ENCODE results near the gene USP12.

Gene USP12

DNA sequence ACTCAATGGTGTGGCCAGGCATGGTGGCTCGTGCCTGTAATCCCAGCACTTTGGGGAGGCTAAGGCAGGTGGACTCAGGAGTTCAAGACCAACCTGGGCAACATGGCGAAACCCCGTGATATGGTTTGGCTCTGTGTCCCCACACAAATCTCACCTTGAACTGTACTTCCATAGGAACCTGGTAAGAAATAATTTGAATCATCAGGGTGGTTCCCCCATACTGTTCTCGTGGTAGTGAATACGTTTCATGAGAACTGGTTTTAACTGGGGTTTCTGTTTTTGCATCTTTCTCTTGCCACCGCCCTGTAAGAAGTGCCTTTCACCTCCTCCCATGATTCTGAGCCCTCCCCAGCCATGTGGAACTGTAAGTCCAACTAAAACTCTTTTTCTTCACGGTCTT lies 49.6 kb downstream of the USP12 start:
- no peaks in the 10 kb centered on the region for H4K20me1 ChIP-seq (ENCODE audit: insufficient read depth, low read length)
- H3K27me3 ChIP-seq (ENCODE audit: insufficient read depth, low read length): no peaks in the 10 kb centered on the region; the same call in 1 of the 2 replicates
- no peaks in the 10 kb centered on the region; the same call in 1 of the 2 replicates for H3K36me3 ChIP-seq (ENCODE audit: insufficient read depth, low read length)
- H3K27ac ChIP-seq (ENCODE audit: low read depth, low read length, poor library complexity, severe bottlenecking): no peak overlapping the region
- H3K4me1 ChIP-seq (ENCODE audit: insufficient read depth, low read length, severe bottlenecking): no peaks in the 10 kb centered on the region
- TF ChIP-seq, protein P1, sequence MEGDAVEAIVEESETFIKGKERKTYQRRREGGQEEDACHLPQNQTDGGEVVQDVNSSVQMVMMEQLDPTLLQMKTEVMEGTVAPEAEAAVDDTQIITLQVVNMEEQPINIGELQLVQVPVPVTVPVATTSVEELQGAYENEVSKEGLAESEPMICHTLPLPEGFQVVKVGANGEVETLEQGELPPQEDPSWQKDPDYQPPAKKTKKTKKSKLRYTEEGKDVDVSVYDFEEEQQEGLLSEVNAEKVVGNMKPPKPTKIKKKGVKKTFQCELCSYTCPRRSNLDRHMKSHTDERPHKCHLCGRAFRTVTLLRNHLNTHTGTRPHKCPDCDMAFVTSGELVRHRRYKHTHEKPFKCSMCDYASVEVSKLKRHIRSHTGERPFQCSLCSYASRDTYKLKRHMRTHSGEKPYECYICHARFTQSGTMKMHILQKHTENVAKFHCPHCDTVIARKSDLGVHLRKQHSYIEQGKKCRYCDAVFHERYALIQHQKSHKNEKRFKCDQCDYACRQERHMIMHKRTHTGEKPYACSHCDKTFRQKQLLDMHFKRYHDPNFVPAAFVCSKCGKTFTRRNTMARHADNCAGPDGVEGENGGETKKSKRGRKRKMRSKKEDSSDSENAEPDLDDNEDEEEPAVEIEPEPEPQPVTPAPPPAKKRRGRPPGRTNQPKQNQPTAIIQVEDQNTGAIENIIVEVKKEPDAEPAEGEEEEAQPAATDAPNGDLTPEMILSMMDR (IDR thresholded peaks at IDR 0.05; ENCODE audit: low read length): no peak
- TF ChIP-seq EZH2 (IDR thresholded peaks at IDR 0.05; ENCODE audit: borderline replicate concordance, low read length): no peak
- no peak overlapping the region for H2AFZ ChIP-seq (ENCODE audit: low read length)
- no peaks in the 10 kb centered on the region for H3F3A ChIP-seq (ENCODE audit: insufficient read depth, low read length)
- no peak overlapping the region for H3K9ac ChIP-seq (ENCODE audit: low read length)
- no peak overlapping the region for H3K4me2 ChIP-seq (ENCODE audit: low read length)
- H3K9me3 ChIP-seq (ENCODE audit: low read length): peaks cover 3% of the 10 kb centered on the region; the same call in 1 of the 2 replicates
- H3K9me2 ChIP-seq (ENCODE audit: low read depth, low read length): no peaks in the 10 kb centered on the region
- no peaks in the 10 kb centered on the region for H3K79me2 ChIP-seq (ENCODE audit: insufficient read depth, low read length)
- H3K4me3 ChIP-seq (ENCODE audit: low read depth, low read length, poor library complexity, severe bottlenecking): no peak overlapping the region

DNA sequence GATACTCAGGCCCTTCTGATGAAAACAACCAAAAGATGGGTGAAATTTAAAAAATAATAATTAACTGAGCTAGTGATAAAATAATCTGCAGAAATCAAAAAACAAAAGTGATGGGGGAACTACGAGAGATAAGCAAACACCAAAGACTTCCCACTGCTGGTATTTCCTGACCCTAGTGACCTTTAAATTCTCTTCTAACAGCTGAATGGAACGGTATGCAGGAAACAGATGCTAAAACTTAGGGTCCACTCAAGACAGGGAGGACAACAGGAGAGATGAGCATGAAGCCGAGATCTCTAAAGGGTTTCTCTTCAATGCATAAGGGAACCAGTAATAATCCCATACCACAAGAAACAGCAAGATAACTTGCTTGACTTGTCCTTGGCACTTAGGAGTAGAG lies 50.8 kb downstream of the USP12 start:
- Histone ChIP-seq H2AFZ (ENCODE audit: low read length) (no peak overlapping the region), H3F3A (ENCODE audit: insufficient read depth, low read length) (no peaks in the 10 kb centered on the region), H3K79me2 (ENCODE audit: insufficient read depth, low read length) (no peaks in the 10 kb centered on the region), H3K4me2 (ENCODE audit: low read length) (no peak overlapping the region), H3K36me3 (ENCODE audit: insufficient read depth, low read length) (no peaks in the 10 kb centered on the region; the same call in 1 of the 2 replicates), H3K9me3 (ENCODE audit: low read length) (peaks cover 3% of the 10 kb centered on the region; the same call in 1 of the 2 replicates), H3K9ac (ENCODE audit: low read length) (no peak overlapping the region), H3K27me3 (ENCODE audit: insufficient read depth, low read length) (no peaks in the 10 kb centered on the region; the same call in 1 of the 2 replicates), H3K4me3 (ENCODE audit: low read depth, low read length, poor library complexity, severe bottlenecking) (no peak overlapping the region), H4K20me1 (ENCODE audit: insufficient read depth, low read length) (no peaks in the 10 kb centered on the region), H3K9me2 (ENCODE audit: low read depth, low read length) (no peaks in the 10 kb centered on the region), H3K4me1 (ENCODE audit: insufficient read depth, low read length, severe bottlenecking) (no peaks in the 10 kb centered on the region), H3K27ac (ENCODE audit: low read depth, low read length, poor library complexity, severe bottlenecking) (no peak overlapping the region)
- TF ChIP-seq EZH2 (IDR thresholded peaks at IDR 0.05; ENCODE audit: borderline replicate concordance, low read length): no peak
- TF ChIP-seq, protein P1 (IDR thresholded peaks at IDR 0.05; ENCODE audit: low read length): no peak

DNA sequence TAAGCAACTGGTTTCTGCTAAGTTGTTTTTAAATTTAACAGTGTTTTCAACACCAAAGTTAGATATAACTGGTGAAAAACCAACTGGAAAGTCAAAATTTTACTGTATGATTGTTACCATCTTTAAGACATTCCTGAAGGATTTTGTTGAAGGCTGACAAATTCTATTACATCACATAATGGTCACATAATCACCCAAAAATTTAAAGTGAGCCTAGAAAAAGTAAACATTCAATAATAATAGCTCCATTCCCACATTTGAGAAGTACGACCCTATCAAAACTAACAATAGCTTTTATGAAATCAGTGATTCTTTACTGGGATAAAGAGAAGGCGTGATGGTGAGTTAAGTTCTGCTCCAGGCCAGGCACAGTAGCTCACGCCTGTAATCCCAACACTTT lies 51.6 kb downstream of the USP12 start:
- Histone ChIP-seq H3K79me2 (ENCODE audit: insufficient read depth, low read length) (no peaks in the 10 kb centered on the region), H3K9me3 (ENCODE audit: low read length) (peaks cover 3% of the 10 kb centered on the region; the same call in 1 of the 2 replicates), H3K9ac (ENCODE audit: low read length) (no peak overlapping the region), H3K27me3 (ENCODE audit: insufficient read depth, low read length) (no peaks in the 10 kb centered on the region; the same call in 1 of the 2 replicates), H3K4me3 (ENCODE audit: low read depth, low read length, poor library complexity, severe bottlenecking) (no peak overlapping the region), H3K9me2 (ENCODE audit: low read depth, low read length) (no peaks in the 10 kb centered on the region), H3K4me1 (ENCODE audit: insufficient read depth, low read length, severe bottlenecking) (no peaks in the 10 kb centered on the region), H3K36me3 (ENCODE audit: insufficient read depth, low read length) (no peaks in the 10 kb centered on the region; the same call in 1 of the 2 replicates), H3K27ac (ENCODE audit: low read depth, low read length, poor library complexity, severe bottlenecking) (no peak overlapping the region), H3K4me2 (ENCODE audit: low read length) (no peak overlapping the region), H3F3A (ENCODE audit: insufficient read depth, low read length) (no peaks in the 10 kb centered on the region), H2AFZ (ENCODE audit: low read length) (no peak overlapping the region), H4K20me1 (ENCODE audit: insufficient read depth, low read length) (no peaks in the 10 kb centered on the region)
- TF ChIP-seq EZH2 (IDR thresholded peaks at IDR 0.05; ENCODE audit: borderline replicate concordance, low read length): no peak
- TF ChIP-seq, protein P1 (IDR thresholded peaks at IDR 0.05; ENCODE audit: low read length): no peak
